ENCODE results near the gene LSM12. TPM values are rescaled to one million over a fixed set of nuclear protein-coding genes. Genes with fewer than 3 reads are reported as not detected.
"Not testable (repeated sequence)": the region's sequence is repeated elsewhere in the genome, so short reads cannot be mapped to it uniquely, and the experiment has no call there.

LSM12 gene
- total RNA-seq, 4 donors from 2014 or later = 33.3 to 53.0 (median 41.1) TPM

DNA sequence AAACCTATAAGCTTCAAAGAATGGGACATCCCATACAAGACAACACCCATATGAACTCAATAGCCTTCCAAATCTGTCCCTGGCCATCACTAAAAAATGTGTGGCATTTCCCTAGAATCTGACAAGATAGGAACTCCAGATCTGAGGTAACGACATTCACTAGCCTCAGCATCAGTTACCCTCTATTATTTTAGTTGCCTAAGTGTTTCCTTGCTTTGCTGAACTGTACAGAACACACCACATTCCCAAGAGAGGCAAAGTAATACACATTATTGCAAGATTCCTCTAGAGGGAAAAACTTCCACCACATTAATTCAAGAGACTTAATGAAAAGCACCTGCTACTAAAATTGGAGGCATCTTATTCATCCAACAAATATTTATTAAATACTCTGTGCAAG, 5.0 kb downstream of the LSM12 start:
- no peak for ATAC-seq
- Histone ChIP-seq H3K4me3 (no peak overlapping the region), H3K27ac (no peak overlapping the region), H3K36me3 (peaks cover 0 to 74% of the 10 kb centered on the region in 2 donors), H3K27me3 (no peaks in the 10 kb centered on the region), H3K9me3 (no peaks in the 10 kb centered on the region), H3K4me1 (peaks cover 0 to 38% (median 0%) of the 10 kb centered on the region in 3 donors)
- TF ChIP-seq POLR2A (IDR thresholded peaks at IDR 0.05) = no peak
- TF ChIP-seq, protein P1, sequence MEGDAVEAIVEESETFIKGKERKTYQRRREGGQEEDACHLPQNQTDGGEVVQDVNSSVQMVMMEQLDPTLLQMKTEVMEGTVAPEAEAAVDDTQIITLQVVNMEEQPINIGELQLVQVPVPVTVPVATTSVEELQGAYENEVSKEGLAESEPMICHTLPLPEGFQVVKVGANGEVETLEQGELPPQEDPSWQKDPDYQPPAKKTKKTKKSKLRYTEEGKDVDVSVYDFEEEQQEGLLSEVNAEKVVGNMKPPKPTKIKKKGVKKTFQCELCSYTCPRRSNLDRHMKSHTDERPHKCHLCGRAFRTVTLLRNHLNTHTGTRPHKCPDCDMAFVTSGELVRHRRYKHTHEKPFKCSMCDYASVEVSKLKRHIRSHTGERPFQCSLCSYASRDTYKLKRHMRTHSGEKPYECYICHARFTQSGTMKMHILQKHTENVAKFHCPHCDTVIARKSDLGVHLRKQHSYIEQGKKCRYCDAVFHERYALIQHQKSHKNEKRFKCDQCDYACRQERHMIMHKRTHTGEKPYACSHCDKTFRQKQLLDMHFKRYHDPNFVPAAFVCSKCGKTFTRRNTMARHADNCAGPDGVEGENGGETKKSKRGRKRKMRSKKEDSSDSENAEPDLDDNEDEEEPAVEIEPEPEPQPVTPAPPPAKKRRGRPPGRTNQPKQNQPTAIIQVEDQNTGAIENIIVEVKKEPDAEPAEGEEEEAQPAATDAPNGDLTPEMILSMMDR (IDR thresholded peaks at IDR 0.05) = no peak
- no peak for TF ChIP-seq POLR2AphosphoS5 (IDR thresholded peaks at IDR 0.05)
- no peak for TF ChIP-seq EP300 (IDR thresholded peaks at IDR 0.05)
- 33 to 83% methylated on average over 1 of the region's 1 CpG for WGBS, 2 donors (ENCODE audit: low coverage in 1 of 2)

DNA sequence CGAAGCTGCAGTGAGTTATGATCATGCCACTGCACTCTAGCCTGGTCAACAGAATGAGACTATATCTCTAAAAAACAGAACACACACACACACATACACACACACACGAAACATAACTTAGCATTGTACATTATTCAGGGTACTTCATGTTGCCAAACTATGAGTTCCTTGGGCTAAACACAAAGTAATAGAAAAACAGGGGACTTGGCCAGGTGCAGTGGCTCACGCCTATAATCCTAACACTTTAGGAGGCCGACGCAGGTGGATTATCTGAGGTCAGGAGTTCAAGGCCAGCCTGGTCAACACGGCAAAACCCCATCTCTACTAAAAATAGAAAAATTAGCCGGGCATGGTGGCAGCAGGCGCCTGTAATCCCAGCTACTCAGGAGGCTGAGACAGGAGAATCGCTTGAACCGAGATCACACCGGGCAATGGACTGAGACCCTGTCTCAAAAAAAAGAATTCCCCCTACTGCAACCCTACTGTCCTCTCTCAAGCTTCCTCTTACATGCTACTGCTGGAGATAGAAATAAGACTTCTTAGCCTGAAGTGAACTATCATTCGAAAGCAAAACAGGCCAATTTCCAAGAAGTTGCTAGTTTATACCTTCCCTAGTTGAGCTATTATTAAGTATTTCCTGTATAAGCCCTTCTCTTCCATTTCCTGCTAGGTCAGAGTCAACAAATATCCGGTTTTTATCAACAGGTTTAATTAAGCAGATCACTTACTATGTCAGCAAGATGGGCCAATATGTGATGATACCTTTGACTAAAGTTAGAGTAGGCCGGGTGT, 7.2 kb downstream of the LSM12 start:
- TF ChIP-seq POLR2AphosphoS5 (IDR thresholded peaks at IDR 0.05) (no peak), EP300 (IDR thresholded peaks at IDR 0.05) (no peak), POLR2A (IDR thresholded peaks at IDR 0.05) (no peak)
- TF ChIP-seq, protein P1 (IDR thresholded peaks at IDR 0.05) = no peak
- WGBS, 2 donors (ENCODE audit: low coverage in 1 of 2) = 80% methylated on average over 9 to 12 of the region's 14 CpGs
- Histone ChIP-seq H3K27me3 (no peaks in the 10 kb centered on the region), H3K27ac (no peak overlapping the region), H3K36me3 (peaks cover 0 to 88% of the 10 kb centered on the region in 2 donors), H3K9me3 (no peaks in the 10 kb centered on the region), H3K4me3 (no peak overlapping the region), H3K4me1 (peaks cover 0 to 21% (median 0%) of the 10 kb centered on the region in 3 donors)
- ATAC-seq = no peak

DNA sequence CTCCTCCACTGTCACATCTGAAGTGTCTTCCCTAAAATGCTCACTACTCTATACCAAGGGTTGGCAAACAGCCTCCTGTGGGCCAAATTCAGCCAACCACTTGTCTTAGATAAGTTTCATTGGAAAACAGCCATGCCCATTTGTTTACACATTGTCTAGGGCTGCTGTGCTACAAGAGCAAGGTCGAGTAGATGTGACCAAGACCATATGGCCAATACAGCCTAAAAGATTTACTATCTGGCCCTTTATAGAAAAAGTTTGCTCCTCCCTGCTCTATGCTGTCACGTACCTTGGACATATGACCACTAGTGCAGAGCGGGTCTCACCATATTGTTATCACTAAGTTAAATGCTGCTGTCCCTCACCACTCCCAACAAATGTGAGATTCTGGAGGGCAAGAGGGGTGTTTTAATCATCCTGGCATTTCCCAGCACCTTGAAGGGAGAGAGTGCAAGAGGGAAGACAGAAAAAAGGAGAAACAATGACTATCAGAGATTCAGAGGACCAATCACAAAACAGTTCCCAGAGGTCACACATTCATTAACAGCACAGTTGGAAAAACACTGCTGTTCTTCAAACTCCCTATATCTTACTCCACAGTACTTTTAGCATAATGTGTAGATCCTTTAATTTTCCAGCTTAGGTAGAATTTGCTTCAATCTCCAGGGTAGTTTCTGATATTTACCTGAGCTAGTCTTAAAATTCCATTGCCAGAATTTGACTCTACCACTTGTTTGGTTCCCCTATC, 13.2 kb downstream of the LSM12 start:
- Histone ChIP-seq H3K36me3 (peaks cover 0 to 88% of the 10 kb centered on the region in 2 donors), H3K27me3 (no peaks in the 10 kb centered on the region), H3K27ac (no peak overlapping the region), H3K4me3 (no peak overlapping the region), H3K9me3 (no peaks in the 10 kb centered on the region), H3K4me1 (peaks cover 0 to 11% (median 0%) of the 10 kb centered on the region in 3 donors)
- TF ChIP-seq POLR2AphosphoS5 (IDR thresholded peaks at IDR 0.05) (no peak), POLR2A (IDR thresholded peaks at IDR 0.05) (no peak)
- TF ChIP-seq, protein P1 (IDR thresholded peaks at IDR 0.05) = no peak
- 31 to 56% methylated on average over 2 to 3 of the region's 3 CpGs for WGBS, 2 donors (ENCODE audit: low coverage in 1 of 2)
- ATAC-seq = no peak

DNA sequence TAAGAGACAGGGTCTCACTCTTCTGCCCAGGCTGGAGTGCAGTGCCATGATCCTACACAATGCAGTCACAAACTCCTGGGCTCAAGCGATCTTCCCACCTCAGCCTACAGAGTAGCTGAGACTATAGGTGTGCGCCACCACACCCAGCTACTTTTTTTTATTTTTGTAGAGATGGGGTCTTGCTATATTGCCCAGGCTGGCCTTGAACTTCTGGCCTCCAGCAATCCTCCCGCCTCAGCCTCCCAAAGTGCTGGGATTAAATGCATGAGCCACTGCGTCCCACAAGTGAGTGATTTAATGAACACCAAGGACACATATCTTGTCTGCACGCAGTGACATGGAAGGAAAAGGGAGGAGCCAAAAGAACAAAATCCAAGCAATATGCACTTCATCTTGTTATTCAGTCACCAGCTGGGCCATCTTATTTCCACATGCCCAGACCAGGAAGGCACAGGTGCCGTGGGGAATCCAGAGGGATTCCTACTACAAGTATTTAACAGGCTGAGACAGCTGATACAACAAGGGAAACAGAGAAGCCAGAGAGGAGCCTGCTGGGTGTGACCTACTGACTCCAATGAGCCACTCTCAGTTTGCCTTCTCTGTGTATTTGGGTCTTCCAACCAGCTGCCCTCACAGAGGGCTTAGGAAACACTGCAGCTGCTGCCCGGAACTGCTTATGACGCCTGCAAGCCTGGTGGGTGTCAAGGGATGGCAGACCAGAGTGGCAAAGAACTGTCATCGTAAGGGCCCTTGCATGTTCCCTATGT, 17.0 kb downstream of the LSM12 start:
- H3K4me1 ChIP-seq = peaks cover 0 to 23% (median 3%) of the 10 kb centered on the region in 3 donors
- no peak for ATAC-seq
- 92 to 100% methylated on average over 3 to 6 of the region's 9 CpGs for WGBS, 2 donors (ENCODE audit: low coverage in 1 of 2)
- H3K4me3 ChIP-seq = no peak overlapping the region
- H3K36me3 ChIP-seq = peaks cover 0 to 74% of the 10 kb centered on the region in 2 donors
- no peak for TF ChIP-seq EP300 (IDR thresholded peaks at IDR 0.05)
- no peak for TF ChIP-seq POLR2A (IDR thresholded peaks at IDR 0.05)
- TF ChIP-seq, protein P1 (IDR thresholded peaks at IDR 0.05) = no peak
- TF ChIP-seq POLR2AphosphoS5 (IDR thresholded peaks at IDR 0.05) = no peak
- no peaks in the 10 kb centered on the region for H3K27me3 ChIP-seq
- no peaks in the 10 kb centered on the region for H3K9me3 ChIP-seq
- no peak overlapping the region for H3K27ac ChIP-seq

DNA sequence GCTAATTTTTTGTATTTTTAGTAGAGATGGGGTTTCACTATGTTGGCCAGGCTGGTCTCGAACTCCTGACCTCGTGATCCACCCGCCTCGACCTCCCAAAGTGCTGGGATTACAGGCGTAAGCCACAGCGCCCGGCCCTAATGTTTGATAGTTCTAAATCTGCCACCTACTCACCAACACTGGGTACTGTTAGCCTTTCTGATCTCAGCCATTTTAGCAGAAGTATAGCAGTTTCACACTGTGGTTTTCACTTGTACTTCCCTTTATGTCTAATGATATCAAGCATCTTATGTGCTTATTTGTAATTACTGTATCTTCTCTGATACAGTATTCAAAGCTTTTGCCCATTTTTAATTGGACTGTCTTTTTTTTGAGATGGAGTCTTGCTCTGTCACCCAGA, 19.6 kb downstream of the LSM12 start:
- Histone ChIP-seq H3K4me1 (peaks cover 4 to 38% (median 14%) of the 10 kb centered on the region in 3 donors), H3K36me3 (peaks cover 0 to 51% of the 10 kb centered on the region in 2 donors)
- not testable (repeated sequence) for H3K27me3 ChIP-seq, H3K9me3 ChIP-seq, ATAC-seq, H3K27ac ChIP-seq, H3K4me3 ChIP-seq
- 98 to 100% methylated on average over 5 to 7 of the region's 7 CpGs for WGBS, 2 donors (ENCODE audit: low coverage in 1 of 2)
